H1 (cell line): ENCODE data around the gene MAP2K1. TPM values are rescaled to one million over a fixed set of nuclear protein-coding genes. Genes with fewer than 3 reads are reported as not detected.

Experiments
- CTCF ChIP-seq, 3 experiments: IDR thresholded peaks; 1 replicate in 2 of 3; 2 replicates in 1 of 3; pipeline versions ENCODE4 v1.5.1 to v1.6.1; 2011; ENCODE audit warnings: low read length in 3 of 3, mild to moderate bottlenecking in 3 of 3, inconsistent platforms in 2 of 3, low read depth in 1 of 3, moderate library complexity in 1 of 3; ENCODE audit not compliant: insufficient read depth in 1 of 3; ENCODE audit errors: control extremely low read depth in 1 of 3
- HDAC6 ChIP-seq: IDR thresholded peaks from one replicate; pipeline ENCODE4 v1.7.1; 2012; ENCODE audit warnings: low read depth, mild to moderate bottlenecking, inconsistent platforms, low read length, moderate library complexity
- POLR2A ChIP-seq, 2 experiments: IDR thresholded peaks; 1 replicate in 1 of 2; 2 replicates in 1 of 2; pipeline ENCODE4 v1.6.1; 2011; ENCODE audit warnings: low read depth in 2 of 2, low read length in 2 of 2, mild to moderate bottlenecking in 2 of 2; ENCODE audit errors: control extremely low read depth in 1 of 2
- polyA plus RNA-seq, 7 experiments: library from polyadenylated mRNA; depleted of rRNA in 3 of 7; stranded (reverse) in 5 of 7; unstranded in 2 of 7; fragments of >200 nt in 5 of 7; fragments of 200-250 nt in 2 of 7; gene quantifications; 1 replicate in 5 of 7; 2 replicates in 1 of 7; 4 replicates in 1 of 7; pipeline versions ENCODE4 v1.2.1 to v1.2.3, GENCODE V29; 2011 to 2013; ENCODE audit warnings: missing spikeins in 2 of 7, mixed read lengths in 2 of 7
- total RNA-seq: library from RNA; stranded (reverse); fragmentation: NEBNext Ultra II Directional; extraction: Animal tissue kit (Norgen Biotek cat#: 25700); gene quantifications from 2 replicates; pipeline ENCODE4 v1.2.1, GENCODE V29; 2021

The MAP2K1 gene
- total and polyA plus RNA-seq, 2 of the 8 experiments (the other 6 are each of a cell fraction or from before 2014, with no cell fraction given): 54.7 to 78.2 TPM

- TF ChIP-seq HDAC6 (no peak), CTCF (IDR thresholded peaks at IDR 0.05; ENCODE audit: control extremely low read depth in 1 of 3, insufficient read depth in 1 of 3, low read depth in 1 of 3, low read length in 3 of 3) (no peak), POLR2A (IDR thresholded peaks at IDR 0.05; ENCODE audit: control extremely low read depth in 1 of 2, low read depth in 2 of 2, low read length in 2 of 2) (no peak)
These were observed 16.6 kb downstream of the MAP2K1 start (continued) for GRCh38 chr15:66403323-66403722.
